NCI-H2171 (cell line): ENCODE measurements around the gene SPHKAP.
"Not testable (repeated sequence)": the region's sequence is repeated elsewhere in the genome, so short reads cannot be mapped to it uniquely, and the experiment has no call there.

Source experiments
- DNase-seq: peaks from one replicate; lab custom pipeline; 2025; lab: John Stamatoyannopoulos, UW

Gene SPHKAP

GRCh38 chr2:228023619-228024018 is 157.9 kb downstream of the SPHKAP start:
- no peak for DNase-seq

- no peak for DNase-seq
Measured at GRCh38 chr2:228018311-228018710, 163.2 kb downstream of the SPHKAP start.

DNA sequence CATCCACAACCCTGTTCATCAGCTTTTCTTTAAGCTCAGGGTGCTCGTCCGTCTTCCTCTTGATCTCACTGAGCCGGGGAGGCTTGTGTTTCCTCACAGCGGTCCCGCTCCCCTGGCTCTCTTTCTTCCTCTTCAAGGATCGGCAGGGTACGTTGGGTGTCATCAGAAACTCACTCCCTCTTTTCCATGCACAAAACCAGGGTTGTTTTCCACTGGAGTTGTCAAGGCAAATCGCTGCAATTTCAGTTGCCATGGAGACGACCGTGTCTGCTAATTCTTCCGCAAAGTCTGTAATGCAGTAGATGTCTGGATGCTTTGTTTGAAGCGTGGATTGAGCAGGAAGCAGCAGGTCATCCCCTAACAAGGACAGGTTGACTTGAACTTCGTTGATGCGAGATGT is 163.7 kb downstream of the SPHKAP start:
- DNase-seq = no peak

DNA sequence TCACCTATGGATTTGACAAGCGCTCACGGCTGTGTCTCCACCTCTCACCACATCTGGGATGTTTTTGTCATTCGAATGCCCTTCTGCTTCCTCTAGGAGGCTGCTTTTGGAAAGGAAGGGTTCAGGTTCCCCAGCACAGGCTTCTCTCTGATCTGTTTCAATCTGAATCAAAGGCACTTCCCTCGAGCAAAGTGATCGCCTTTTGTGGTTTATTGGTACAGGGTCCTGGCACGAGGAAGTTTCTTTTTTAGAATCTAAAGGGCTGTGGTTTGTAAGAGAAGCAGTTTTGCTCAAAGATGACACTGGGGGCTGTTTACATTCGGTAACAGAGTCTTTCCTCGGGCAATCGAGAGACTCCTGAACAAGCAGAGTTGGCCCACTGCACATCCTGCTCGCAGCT is 165.1 kb downstream of the SPHKAP start:
- DNase-seq = no peak

DNA sequence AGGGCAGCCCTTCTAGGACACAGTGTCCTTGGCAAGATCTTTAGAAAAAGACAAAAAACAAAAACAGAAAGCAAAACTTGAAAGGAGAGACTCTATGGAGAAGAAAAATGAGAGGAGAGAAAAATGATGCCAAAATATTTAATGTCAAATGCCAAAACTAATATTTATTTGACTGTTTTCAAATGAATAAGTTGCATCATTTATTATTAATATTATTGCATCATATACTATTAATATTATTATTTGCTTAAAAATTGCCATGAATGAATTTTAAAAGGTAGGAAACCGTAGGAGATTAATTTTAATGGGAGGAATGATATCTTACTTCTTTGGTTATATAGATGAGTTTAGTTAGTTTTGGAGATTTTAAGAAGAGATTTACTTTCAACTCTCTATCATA is 165.7 kb downstream of the SPHKAP start:
- DNase-seq = no peak

GRCh38 chr2:227996366-227996765 is 185.1 kb downstream of the SPHKAP start:
- no peak for DNase-seq

GRCh38 chr2:227990937-227991336 is 190.6 kb downstream of the SPHKAP start:
- no peak for DNase-seq

DNA sequence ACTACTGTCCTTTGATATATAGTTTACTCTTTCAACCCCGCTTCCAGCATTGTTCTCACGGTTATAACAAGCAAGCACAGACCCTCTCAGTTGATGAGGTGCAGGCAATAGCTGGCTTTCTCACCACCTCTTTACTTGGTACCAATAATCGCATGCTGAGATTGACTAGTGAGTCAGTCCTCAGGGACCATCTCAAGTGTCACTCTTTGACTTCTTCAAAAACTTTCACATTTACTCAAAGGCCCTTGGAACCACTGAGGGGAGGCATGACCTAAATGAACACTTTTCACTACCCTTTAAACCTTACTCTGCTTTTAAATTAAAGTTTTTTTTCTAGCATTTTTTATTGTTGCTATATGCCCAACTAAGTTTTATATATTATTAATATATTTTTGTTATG is 208.2 kb downstream of the SPHKAP start:
- no peak for DNase-seq

GRCh38 chr2:227971619-227972230 is 209.8 kb downstream of the SPHKAP start:
- DNase-seq = no peak

GRCh38 chr2:227960317-227960716 is 221.2 kb downstream of the SPHKAP start:
- no peak for DNase-seq

DNA sequence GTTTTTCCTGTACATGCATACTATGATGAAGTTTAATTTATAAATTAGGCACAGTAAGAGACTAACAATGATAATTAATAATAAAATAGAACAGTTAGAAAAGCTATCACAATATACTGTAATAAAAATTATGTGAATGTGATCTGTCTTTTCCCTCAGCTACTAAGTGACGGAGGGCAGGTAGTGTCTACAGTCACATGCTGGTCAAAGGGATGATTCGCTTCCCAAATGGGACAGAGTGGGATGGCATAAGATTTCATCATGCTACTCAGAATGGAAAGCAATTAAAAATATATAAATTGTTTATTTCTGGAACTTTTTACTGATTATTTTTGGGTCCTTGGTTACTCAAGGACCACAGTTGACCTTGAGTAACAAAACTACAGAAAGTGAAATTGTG is 238.5 kb downstream of the SPHKAP start:
- no peak for DNase-seq

GRCh38 chr2:227942021-227942420 is 239.5 kb downstream of the SPHKAP start:
- no peak for DNase-seq

DNA sequence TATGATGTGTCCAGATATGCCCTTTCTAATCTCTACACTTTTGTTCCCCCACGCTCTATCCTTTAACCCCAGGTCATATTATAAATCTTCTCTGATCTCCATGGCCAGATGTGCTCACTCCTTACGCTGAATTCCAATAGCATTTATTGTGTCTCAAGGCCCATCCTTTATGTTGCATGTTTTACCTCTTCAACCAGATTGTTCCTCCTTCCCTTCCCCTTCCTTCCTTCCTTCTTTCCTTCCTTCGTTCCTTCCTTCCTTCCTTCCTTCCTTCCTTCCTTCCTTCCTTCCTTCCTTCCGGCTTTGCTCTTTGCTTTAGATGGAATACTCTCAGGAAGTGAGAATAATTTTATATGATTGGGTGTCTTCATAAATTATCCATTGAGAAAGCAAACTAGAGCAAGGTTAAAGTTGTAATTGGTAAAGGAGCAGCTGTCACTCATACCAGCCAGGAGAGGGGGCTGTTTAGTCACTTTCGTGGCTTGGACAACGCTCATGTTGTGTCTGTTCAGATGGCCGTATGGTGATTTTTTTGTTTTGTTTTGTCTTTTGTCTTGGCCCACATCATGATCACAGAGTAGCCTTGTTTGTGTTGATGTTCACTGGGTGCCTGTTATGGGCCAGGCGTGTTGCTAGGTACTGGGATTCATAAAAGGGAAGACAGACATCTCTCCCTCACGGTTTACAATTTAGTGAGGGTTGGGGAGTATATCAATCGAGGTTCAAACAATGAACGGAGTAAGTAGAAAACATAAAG is 242.0 kb downstream of the SPHKAP start:
- DNase-seq = no peak

- not testable (repeated sequence) for DNase-seq
Measured at GRCh38 chr2:227936249-227936648, 245.2 kb downstream of the SPHKAP start.

- DNase-seq = no peak
Measured at GRCh38 chr2:227933884-227934283, 247.6 kb downstream of the SPHKAP start.

- DNase-seq = no peak
Measured at GRCh38 chr2:227932403-227932802, 249.1 kb downstream of the SPHKAP start.

GRCh38 chr2:227932001-227932400 is 249.5 kb downstream of the SPHKAP start:
- no peak for DNase-seq
